CD14-positive monocyte (primary cell): ENCODE results near the gene B4GALNT3. TPM values are rescaled to one million over a fixed set of nuclear protein-coding genes. Genes with fewer than 3 reads are reported as not detected.

Experiments used
- DNase-seq, 3 donors: peaks; one replicate each; pipeline ENCODE4 v3.0.0-alpha.2; 2011 to 2022
- H2AFZ ChIP-seq: 2 replicates; pipeline ENCODE4 v1.6.0; 2012; ENCODE audit warnings: mild to moderate bottlenecking, low read depth, low read length, inconsistent platforms; ENCODE audit not compliant: insufficient read depth, poor library complexity, severe bottlenecking
- H3K27ac ChIP-seq, 2 donors: 1 replicate in 1 of 2; 2 replicates in 1 of 2; pipeline ENCODE4 v1.5.1; 2012 to 2013; ENCODE audit warnings: low read length in 2 of 2, control low read depth in 1 of 2, inconsistent platforms in 1 of 2, low read depth in 1 of 2, mild to moderate bottlenecking in 1 of 2
- H3K27me3 ChIP-seq, 2 donors: one replicate each; pipeline versions ENCODE4 v1.6.0 to v1.6.1; 2011 to 2013; ENCODE audit warnings: low read length in 2 of 2; ENCODE audit not compliant: control insufficient read depth in 2 of 2, insufficient read depth in 2 of 2
- H3K36me3 ChIP-seq, 2 donors: replicated peaks in 1 of 2; 1 replicate in 1 of 2; 2 replicates in 1 of 2; pipeline versions ENCODE4 v1.5.1 to v1.6.1; 2012 to 2013; ENCODE audit warnings: low read length in 2 of 2, control low read depth in 1 of 2, inconsistent platforms in 1 of 2, mild to moderate bottlenecking in 1 of 2; ENCODE audit not compliant: insufficient read depth in 2 of 2, control insufficient read depth in 1 of 2
- H3K4me1 ChIP-seq, 2 donors: 1 replicate in 1 of 2; 2 replicates in 1 of 2; pipeline versions ENCODE4 v1.5.1 to v1.6.1; 2012 to 2013; ENCODE audit warnings: low read length in 2 of 2, control low read depth in 1 of 2, inconsistent platforms in 1 of 2, mild to moderate bottlenecking in 1 of 2, moderate library complexity in 1 of 2; ENCODE audit not compliant: insufficient read depth in 2 of 2, control insufficient read depth in 1 of 2
- H3K4me2 ChIP-seq: replicated peaks from 2 replicates; pipeline ENCODE3; 2012; ENCODE audit warnings: low read length, moderate library complexity, mild to moderate bottlenecking; ENCODE audit not compliant: poor library complexity, severe bottlenecking; ENCODE audit errors: extremely low read depth
- H3K4me3 ChIP-seq, 3 experiments: fragments of 200-600 bp in 1 of 3; sonication (generic) in 1 of 3; replicated peaks in 1 of 3; 1 replicate in 2 of 3; 2 replicates in 1 of 3; pipeline ENCODE4 v1.5.1; 2011 to 2013; ENCODE audit warnings: low read length in 3 of 3, mild to moderate bottlenecking in 3 of 3, control low read depth in 2 of 3, low read depth in 2 of 3, inconsistent platforms in 1 of 3, moderate library complexity in 1 of 3
- H3K79me2 ChIP-seq: 2 replicates; pipeline ENCODE4 v1.6.0; 2012; ENCODE audit warnings: mild to moderate bottlenecking, control low read depth, inconsistent platforms, low read length, moderate library complexity; ENCODE audit not compliant: insufficient read depth
- H3K9ac ChIP-seq: 2 replicates; pipeline ENCODE4 v1.6.0; 2017; ENCODE audit warnings: low read length, mild to moderate bottlenecking; ENCODE audit not compliant: insufficient read depth, poor library complexity, severe bottlenecking
- H3K9me3 ChIP-seq, 2 donors: replicated peaks in 1 of 2; 1 replicate in 1 of 2; 2 replicates in 1 of 2; pipeline versions ENCODE4 v1.5.1 to v1.6.1; 2012 to 2013; ENCODE audit warnings: low read length in 2 of 2, control low read depth in 1 of 2; ENCODE audit not compliant: control insufficient read depth in 1 of 2, insufficient read depth in 1 of 2
- H4K20me1 ChIP-seq: 2 replicates; pipeline ENCODE4 v1.6.0; 2012; ENCODE audit warnings: mild to moderate bottlenecking, low read length, control low read depth, moderate library complexity; ENCODE audit not compliant: insufficient read depth
- H3K27ac Mint-ChIP-seq, 7 donors: one replicate each; pipeline ENCODE4 v1.8.0; 2020; ENCODE audit warnings: mild to moderate bottlenecking in 7 of 7, mixed read lengths in 7 of 7, moderate library complexity in 6 of 7, inconsistent platforms in 2 of 7
- H3K27me3 Mint-ChIP-seq, 3 donors: one replicate each; pipeline ENCODE4 v1.8.0; 2021 to 2022; ENCODE audit warnings: low read depth in 3 of 3, mild to moderate bottlenecking in 3 of 3, mixed read lengths in 3 of 3, moderate library complexity in 3 of 3, inconsistent platforms in 1 of 3
- H3K36me3 Mint-ChIP-seq, 2 donors: one replicate each; pipeline ENCODE4 v1.8.0; 2020; ENCODE audit warnings: mixed read lengths in 2 of 2, inconsistent platforms in 1 of 2, mild to moderate bottlenecking in 1 of 2
- H3K4me1 Mint-ChIP-seq: one replicate; pipeline ENCODE4 v1.8.0; 2020; ENCODE audit warnings: mild to moderate bottlenecking, mixed read lengths
- H3K4me3 Mint-ChIP-seq, 2 donors: one replicate each; pipeline ENCODE4 v1.8.0; 2020; ENCODE audit warnings: mild to moderate bottlenecking in 2 of 2, mixed read lengths in 2 of 2, moderate library complexity in 1 of 2
- H3K9me3 Mint-ChIP-seq, 7 donors: one replicate each; pipeline ENCODE4 v1.8.0; 2020 to 2022; ENCODE audit warnings: mixed read lengths in 7 of 7, mild to moderate bottlenecking in 6 of 7, moderate library complexity in 6 of 7, inconsistent platforms in 2 of 7
- WGBS: methylation state at CpG from one replicate; pipeline ENCODE4 v1.1.5; 2013; ENCODE audit warnings: missing lambda C conversion rate; ENCODE audit not compliant: insufficient coverage; 5-methylcytosine and 5-hydroxymethylcytosine counted together
- intact Hi-C, 2 donors: fragments of 100-400 bp; cut with micrococcal nuclease; formaldehyde crosslinking; loops; one replicate each; pipeline versions ENCODE4 v1.15.0 to v1.15.1; 2023
- polyA plus RNA-seq, 3 donors: library from polyadenylated mRNA; depleted of rRNA in 1 of 3; unstranded in 2 of 3; stranded (reverse) in 1 of 3; fragments of 300-500 nt in 2 of 3; fragments of >200 nt in 1 of 3; fragmentation: Illumina TruSeq in 2 of 3; gene quantifications; 1 replicate in 2 of 3; 2 replicates in 1 of 3; pipeline ENCODE4 v1.2.3, GENCODE V29; 2012 to 2021
- TF ChIP-seq, protein P1 (sequence below): fragments of 200-600 bp; IDR thresholded peaks from one replicate; pipeline ENCODE4 v1.8.0; 2022; ENCODE audit warnings: antibody characterized with exemption, mild to moderate bottlenecking

The B4GALNT3 gene
- polyA plus RNA-seq, 3 donors: 0.09 to 0.10 TPM; not detected in 1

- peaks cover 16 to 22% of the 10 kb centered on the region in 2 donors for H3K4me1 ChIP-seq
- DNase-seq: peak; percentile 50 to 64 (median 60)
- Mint-ChIP-seq H3K4me3 (no peak overlapping the region), H3K36me3 (no peaks in the 10 kb centered on the region), H3K27me3 (peaks cover 0 to 14% (median 4%) of the 10 kb centered on the region in 3 donors), H3K27ac (peak overlapping the region in 4 of 7 donors; percentile 4 to 72 (median 52)), H3K9me3 (peaks cover 3 to 16% (median 9%) of the 10 kb centered on the region in 7 donors), H3K4me1 (peaks cover 21% of the 10 kb centered on the region)
- peaks cover 0 to 17% of the 10 kb centered on the region in 2 donors for H3K9me3 ChIP-seq
- no peak overlapping the region for H3K4me3 ChIP-seq
- no peaks in the 10 kb centered on the region for H4K20me1 ChIP-seq
- no peaks in the 10 kb centered on the region for H3K79me2 ChIP-seq
- H3K36me3 ChIP-seq: no peaks in the 10 kb centered on the region
- TF ChIP-seq, protein P1, sequence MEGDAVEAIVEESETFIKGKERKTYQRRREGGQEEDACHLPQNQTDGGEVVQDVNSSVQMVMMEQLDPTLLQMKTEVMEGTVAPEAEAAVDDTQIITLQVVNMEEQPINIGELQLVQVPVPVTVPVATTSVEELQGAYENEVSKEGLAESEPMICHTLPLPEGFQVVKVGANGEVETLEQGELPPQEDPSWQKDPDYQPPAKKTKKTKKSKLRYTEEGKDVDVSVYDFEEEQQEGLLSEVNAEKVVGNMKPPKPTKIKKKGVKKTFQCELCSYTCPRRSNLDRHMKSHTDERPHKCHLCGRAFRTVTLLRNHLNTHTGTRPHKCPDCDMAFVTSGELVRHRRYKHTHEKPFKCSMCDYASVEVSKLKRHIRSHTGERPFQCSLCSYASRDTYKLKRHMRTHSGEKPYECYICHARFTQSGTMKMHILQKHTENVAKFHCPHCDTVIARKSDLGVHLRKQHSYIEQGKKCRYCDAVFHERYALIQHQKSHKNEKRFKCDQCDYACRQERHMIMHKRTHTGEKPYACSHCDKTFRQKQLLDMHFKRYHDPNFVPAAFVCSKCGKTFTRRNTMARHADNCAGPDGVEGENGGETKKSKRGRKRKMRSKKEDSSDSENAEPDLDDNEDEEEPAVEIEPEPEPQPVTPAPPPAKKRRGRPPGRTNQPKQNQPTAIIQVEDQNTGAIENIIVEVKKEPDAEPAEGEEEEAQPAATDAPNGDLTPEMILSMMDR: no peak
- no peak overlapping the region for H3K9ac ChIP-seq
- 0% methylated on average over 3 of the region's 6 CpGs for whole genome bisulfite sequencing
- H3K4me2 ChIP-seq: no peak overlapping the region
- intact Hi-C loops: no loop called here
- no peak overlapping the region for H2AFZ ChIP-seq
- H3K27me3 ChIP-seq: no peaks in the 10 kb centered on the region
- peak overlapping the region in 1 of 2 donors; percentile 0 for H3K27ac ChIP-seq
Observed at GRCh38 chr12:526089-526488, 66.3 kb downstream of the B4GALNT3 start.

GRCh38 chr12:527241-527640 lies 67.5 kb downstream of the B4GALNT3 start:
- WGBS: 66% methylated on average over 2 of the region's 7 CpGs

More at GRCh38 chr12:527241-527640, 67.5 kb downstream of the B4GALNT3 start:
- Histone ChIP-seq H2AFZ (no peak overlapping the region), H3K9ac (no peak overlapping the region), H3K9me3 (peaks cover 3 to 26% of the 10 kb centered on the region in 2 donors), H4K20me1 (no peaks in the 10 kb centered on the region), H3K79me2 (no peaks in the 10 kb centered on the region), H3K27ac (no peak overlapping the region), H3K36me3 (no peaks in the 10 kb centered on the region), H3K27me3 (no peaks in the 10 kb centered on the region), H3K4me1 (peaks cover 16 to 22% of the 10 kb centered on the region in 2 donors), H3K4me2 (no peak overlapping the region), H3K4me3 (no peak overlapping the region)
- no peak overlapping the region for H3K27ac Mint-ChIP-seq
- peaks cover 0 to 11% (median 2%) of the 10 kb centered on the region in 3 donors for H3K27me3 Mint-ChIP-seq
- H3K4me1 Mint-ChIP-seq: peaks cover 20% of the 10 kb centered on the region
- DNase-seq: no peak
- TF ChIP-seq, protein P1: no peak
- H3K9me3 Mint-ChIP-seq: peaks cover 7 to 24% (median 17%) of the 10 kb centered on the region in 7 donors
- no peaks in the 10 kb centered on the region for H3K36me3 Mint-ChIP-seq
- no peak overlapping the region for H3K4me3 Mint-ChIP-seq
- intact Hi-C loops: no loop called here
